HS-27A (cell line): Measurements from ENCODE around the gene WNT4.

Experiments used
- DNase-seq: peaks from one replicate; pipeline ENCODE4 v3.0.0-alpha.2; 2012; ENCODE audit warnings: low read depth, missing footprints

Gene WNT4

GRCh38 chr1:22143065-22144033 lies at the start of gene WNT4:
Gene WNT4 (minus strand): TSS chr1:22143097. CDS start chr1:22142922, 175 bp downstream.
- DNase-seq: no peak

GRCh38 chr1:22190731-22191130 lies 47.8 kb upstream of the WNT4 start:
- DNase-seq: no peak

- no peak for DNase-seq
These were observed 47.4 kb upstream of the WNT4 start for GRCh38 chr1:22190251-22190650.

GRCh38 chr1:22189619-22190018 lies 46.7 kb upstream of the WNT4 start:
- DNase-seq: no peak

- no peak for DNase-seq
These were observed 46.0 kb upstream of the WNT4 start for GRCh38 chr1:22188914-22189313.

GRCh38 chr1:22188436-22188835 lies 45.5 kb upstream of the WNT4 start:
- DNase-seq: no peak

- no peak for DNase-seq
These were observed 43.4 kb upstream of the WNT4 start for GRCh38 chr1:22186311-22186710.

- DNase-seq: no peak
These were observed 42.2 kb upstream of the WNT4 start for GRCh38 chr1:22184892-22185612.

GRCh38 chr1:22184454-22184853 lies 41.6 kb upstream of the WNT4 start:
- DNase-seq: no peak

GRCh38 chr1:22182715-22183114 lies 39.8 kb upstream of the WNT4 start:
- DNase-seq: no peak

- no peak for DNase-seq
These were observed 36.4 kb upstream of the WNT4 start for GRCh38 chr1:22179197-22179803.

GRCh38 chr1:22177354-22178003 lies 34.6 kb upstream of the WNT4 start:
- DNase-seq: no peak

- no peak for DNase-seq
These were observed 33.4 kb upstream of the WNT4 start for GRCh38 chr1:22176258-22176657.

- DNase-seq: no peak
These were observed 31.7 kb upstream of the WNT4 start for GRCh38 chr1:22174446-22175220.

- DNase-seq: no peak
These were observed 29.2 kb upstream of the WNT4 start for GRCh38 chr1:22171951-22172715.

- no peak for DNase-seq
These were observed 26.9 kb upstream of the WNT4 start for GRCh38 chr1:22169816-22170215.

- no peak for DNase-seq
These were observed 25.6 kb upstream of the WNT4 start for GRCh38 chr1:22168412-22168973.

- no peak for DNase-seq
These were observed 23.5 kb upstream of the WNT4 start for GRCh38 chr1:22166439-22166838.

- no peak for DNase-seq
These were observed 22.2 kb upstream of the WNT4 start for GRCh38 chr1:22164841-22165808.
